GM21619 (cell line): ENCODE results near the gene SPEF2.

ENCODE experiments used
- ATAC-seq: cut with Tn5 transposase; IDR thresholded peaks from one replicate; pipeline ENCODE4 v1.9.1; 2021; ENCODE audit not compliant: unreplicated experiment

SPEF2 gene

GRCh38 chr5:35617435-35618303 is at the start of gene SPEF2:
TSS of gene SPEF2 (plus strand) at chr5:35617863. CDS start at chr5:35617998, 135 bp downstream.
- peak; percentile 90 for ATAC-seq

- ATAC-seq, result no peak
Measured at GRCh38 chr5:35575578-35575977, 42.1 kb upstream of the SPEF2 start.

GRCh38 chr5:35587419-35587818 is 30.2 kb upstream of the SPEF2 start:
- ATAC-seq, result no peak

GRCh38 chr5:35593338-35593737 is 24.3 kb upstream of the SPEF2 start:
- ATAC-seq, result no peak

GRCh38 chr5:35598707-35599370 is 18.8 kb upstream of the SPEF2 start:
- ATAC-seq, result no peak

- ATAC-seq, result no peak
Measured at GRCh38 chr5:35600591-35600990, 17.1 kb upstream of the SPEF2 start.

GRCh38 chr5:35608881-35609779 is 8.5 kb upstream of the SPEF2 start:
- ATAC-seq, result no peak

- no peak for ATAC-seq
Measured at GRCh38 chr5:35617060-35617434, 616 bp upstream of the SPEF2 start.

- ATAC-seq, result no peak
Measured at GRCh38 chr5:35618304-35618636, 607 bp downstream of the SPEF2 start.

GRCh38 chr5:35618781-35619180 is 1.1 kb downstream of the SPEF2 start:
- no peak for ATAC-seq

GRCh38 chr5:35622974-35623373 is 5.3 kb downstream of the SPEF2 start:
- ATAC-seq, result no peak

GRCh38 chr5:35623991-35624390 is 6.3 kb downstream of the SPEF2 start:
- no peak for ATAC-seq

- no peak for ATAC-seq
Measured at GRCh38 chr5:35626108-35626507, 8.4 kb downstream of the SPEF2 start.

GRCh38 chr5:35626553-35626952 is 8.9 kb downstream of the SPEF2 start:
- no peak for ATAC-seq

GRCh38 chr5:35634326-35634725 is 16.7 kb downstream of the SPEF2 start:
- no peak for ATAC-seq

GRCh38 chr5:35640623-35641022 is 23.0 kb downstream of the SPEF2 start:
- ATAC-seq, result no peak

- ATAC-seq, result no peak
Measured at GRCh38 chr5:35644543-35644942, 26.9 kb downstream of the SPEF2 start.

GRCh38 chr5:35647128-35647527 is 29.5 kb downstream of the SPEF2 start:
- no peak for ATAC-seq

GRCh38 chr5:35647712-35648111 is 30.0 kb downstream of the SPEF2 start:
- ATAC-seq, result no peak

GRCh38 chr5:35651002-35651756 is 33.5 kb downstream of the SPEF2 start:
- ATAC-seq, result peak; percentile 72

- ATAC-seq, result no peak
Measured at GRCh38 chr5:35656721-35657120, 39.1 kb downstream of the SPEF2 start.
